ENCODE data around the gene NPB.

- TF ChIP-seq ZBTB11 (tag by site-specific recombination; conservative IDR thresholded peaks at IDR 0.05; ENCODE audit: low read depth), result no peak
- TF ChIP-seq ZNF777 (tag by site-specific recombination; IDR thresholded peaks at IDR 0.05; ENCODE audit: borderline replicate concordance), result no peak
- TF ChIP-seq, protein P1, sequence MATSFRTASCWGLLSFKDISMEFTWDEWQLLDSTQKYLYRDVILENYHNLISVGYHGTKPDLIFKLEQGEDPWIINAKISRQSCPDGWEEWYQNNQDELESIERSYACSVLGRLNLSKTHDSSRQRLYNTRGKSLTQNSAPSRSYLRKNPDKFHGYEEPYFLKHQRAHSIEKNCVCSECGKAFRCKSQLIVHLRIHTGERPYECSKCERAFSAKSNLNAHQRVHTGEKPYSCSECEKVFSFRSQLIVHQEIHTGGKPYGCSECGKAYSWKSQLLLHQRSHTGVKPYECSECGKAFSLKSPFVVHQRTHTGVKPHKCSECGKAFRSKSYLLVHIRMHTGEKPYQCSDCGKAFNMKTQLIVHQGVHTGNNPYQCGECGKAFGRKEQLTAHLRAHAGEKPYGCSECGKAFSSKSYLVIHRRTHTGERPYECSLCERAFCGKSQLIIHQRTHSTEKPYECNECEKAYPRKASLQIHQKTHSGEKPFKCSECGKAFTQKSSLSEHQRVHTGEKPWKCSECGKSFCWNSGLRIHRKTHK (tag by site-specific recombination; IDR thresholded peaks at IDR 0.05), result no peak
- peak; percentile 42; the same call in 1 of the 2 replicates for TF ChIP-seq CTCF (tag by site-specific recombination; IDR thresholded peaks at IDR 0.05)
- no peak for TF ChIP-seq ZBTB44 (tag by site-specific recombination; IDR thresholded peaks at IDR 0.05)
- TF ChIP-seq REPIN1 (tag by site-specific recombination; IDR thresholded peaks at IDR 0.05; ENCODE audit: low read depth), result no peak
These were observed 37.9 kb upstream of the NPB start for GRCh38 chr17:81863833-81864768.
